Measurements from ENCODE around the gene SYNGR3. TPM values are rescaled to one million over a fixed set of nuclear protein-coding genes. Genes with fewer than 3 reads are reported as not detected.

The SYNGR3 gene
- total and polyA plus RNA-seq, 2 of the 13 experiments (the other 11 are each of a cell fraction or from before 2014, with no cell fraction given), result 0.97 to 5.7 TPM

GRCh38 chr16:1940273-1941161, 49.3 kb upstream of the SYNGR3 start (continued):
- TF ChIP-seq ZMYM3 (CRISPR knock-in tag; IDR thresholded peaks at IDR 0.05) (peak; percentile 28; the same call in 1 of the 2 replicates), CBX1 (IDR thresholded peaks at IDR 0.05; ENCODE audit: low read depth) (no peak), ZNF296 (CRISPR knock-in tag; conservative IDR thresholded peaks at IDR 0.05) (0 out of 2 replicates have a peak, but pooled peaks have one; percentile 37), TFAP4 (IDR thresholded peaks at IDR 0.05; ENCODE audit: borderline replicate concordance, low read depth) (peak; percentile 99), ZNF713 (CRISPR knock-in tag; IDR thresholded peaks at IDR 0.05) (no peak), IRF2 (CRISPR knock-in tag; IDR thresholded peaks at IDR 0.05) (peak; percentile 78), ZNF3 (CRISPR knock-in tag; IDR thresholded peaks at IDR 0.05) (no peak; the same call in 1 of the 2 replicates), SUZ12 (IDR thresholded peaks at IDR 0.05; ENCODE audit: low read depth, low read length) (no peak), GATAD2A (CRISPR knock-in tag; IDR thresholded peaks at IDR 0.05) (peak; percentile 78), ZNF24 (IDR thresholded peaks at IDR 0.05) (no peak), ZNF431 (CRISPR knock-in tag; IDR thresholded peaks at IDR 0.05; ENCODE audit: borderline replicate concordance, low read depth) (no peak), ZNF780A (CRISPR knock-in tag; IDR thresholded peaks at IDR 0.05) (no peak; the same call in 1 of the 2 replicates), ZNF672 (CRISPR knock-in tag; IDR thresholded peaks at IDR 0.05) (0 out of 2 replicates have a peak, but pooled peaks have one; percentile 33), RBAK (CRISPR knock-in tag; IDR thresholded peaks at IDR 0.05) (no peak), ARHGAP35 (CRISPR knock-in tag; IDR thresholded peaks at IDR 0.05; ENCODE audit: borderline replicate concordance) (no peak), THYN1 (CRISPR knock-in tag; IDR thresholded peaks at IDR 0.05; ENCODE audit: borderline replicate concordance, low read depth) (no peak), MTA3 (CRISPR knock-in tag; IDR thresholded peaks at IDR 0.05) (no peak), ZNF564 (CRISPR knock-in tag; IDR thresholded peaks at IDR 0.05) (peak; percentile 32; the same call in 1 of the 2 replicates), ZNF10 (CRISPR knock-in tag; IDR thresholded peaks at IDR 0.05; ENCODE audit: borderline replicate concordance, low read depth) (no peak), ZNF549 (CRISPR knock-in tag; IDR thresholded peaks at IDR 0.05) (no peak), ZBTB1 (CRISPR knock-in tag; IDR thresholded peaks at IDR 0.05; ENCODE audit: borderline replicate concordance) (no peak), ZSCAN31 (CRISPR knock-in tag; IDR thresholded peaks at IDR 0.05; ENCODE audit: low read depth) (peak; percentile 60), JUN (CRISPR knock-in tag; IDR thresholded peaks at IDR 0.05) (0 out of 2 replicates have a peak, but pooled peaks have one; percentile 13)
- TF ChIP-seq, protein P1, sequence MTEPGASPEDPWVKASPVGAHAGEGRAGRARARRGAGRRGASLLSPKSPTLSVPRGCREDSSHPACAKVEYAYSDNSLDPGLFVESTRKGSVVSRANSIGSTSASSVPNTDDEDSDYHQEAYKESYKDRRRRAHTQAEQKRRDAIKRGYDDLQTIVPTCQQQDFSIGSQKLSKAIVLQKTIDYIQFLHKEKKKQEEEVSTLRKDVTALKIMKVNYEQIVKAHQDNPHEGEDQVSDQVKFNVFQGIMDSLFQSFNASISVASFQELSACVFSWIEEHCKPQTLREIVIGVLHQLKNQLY (CRISPR knock-in tag; IDR thresholded peaks at IDR 0.05), result no peak; the same call in 1 of the 2 replicates
- TF ChIP-seq, protein P2, sequence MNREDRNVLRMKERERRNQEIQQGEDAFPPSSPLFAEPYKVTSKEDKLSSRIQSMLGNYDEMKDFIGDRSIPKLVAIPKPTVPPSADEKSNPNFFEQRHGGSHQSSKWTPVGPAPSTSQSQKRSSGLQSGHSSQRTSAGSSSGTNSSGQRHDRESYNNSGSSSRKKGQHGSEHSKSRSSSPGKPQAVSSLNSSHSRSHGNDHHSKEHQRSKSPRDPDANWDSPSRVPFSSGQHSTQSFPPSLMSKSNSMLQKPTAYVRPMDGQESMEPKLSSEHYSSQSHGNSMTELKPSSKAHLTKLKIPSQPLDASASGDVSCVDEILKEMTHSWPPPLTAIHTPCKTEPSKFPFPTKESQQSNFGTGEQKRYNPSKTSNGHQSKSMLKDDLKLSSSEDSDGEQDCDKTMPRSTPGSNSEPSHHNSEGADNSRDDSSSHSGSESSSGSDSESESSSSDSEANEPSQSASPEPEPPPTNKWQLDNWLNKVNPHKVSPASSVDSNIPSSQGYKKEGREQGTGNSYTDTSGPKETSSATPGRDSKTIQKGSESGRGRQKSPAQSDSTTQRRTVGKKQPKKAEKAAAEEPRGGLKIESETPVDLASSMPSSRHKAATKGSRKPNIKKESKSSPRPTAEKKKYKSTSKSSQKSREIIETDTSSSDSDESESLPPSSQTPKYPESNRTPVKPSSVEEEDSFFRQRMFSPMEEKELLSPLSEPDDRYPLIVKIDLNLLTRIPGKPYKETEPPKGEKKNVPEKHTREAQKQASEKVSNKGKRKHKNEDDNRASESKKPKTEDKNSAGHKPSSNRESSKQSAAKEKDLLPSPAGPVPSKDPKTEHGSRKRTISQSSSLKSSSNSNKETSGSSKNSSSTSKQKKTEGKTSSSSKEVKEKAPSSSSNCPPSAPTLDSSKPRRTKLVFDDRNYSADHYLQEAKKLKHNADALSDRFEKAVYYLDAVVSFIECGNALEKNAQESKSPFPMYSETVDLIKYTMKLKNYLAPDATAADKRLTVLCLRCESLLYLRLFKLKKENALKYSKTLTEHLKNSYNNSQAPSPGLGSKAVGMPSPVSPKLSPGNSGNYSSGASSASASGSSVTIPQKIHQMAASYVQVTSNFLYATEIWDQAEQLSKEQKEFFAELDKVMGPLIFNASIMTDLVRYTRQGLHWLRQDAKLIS (CRISPR knock-in tag; IDR thresholded peaks at IDR 0.05), result no peak
- TF ChIP-seq, protein P3, sequence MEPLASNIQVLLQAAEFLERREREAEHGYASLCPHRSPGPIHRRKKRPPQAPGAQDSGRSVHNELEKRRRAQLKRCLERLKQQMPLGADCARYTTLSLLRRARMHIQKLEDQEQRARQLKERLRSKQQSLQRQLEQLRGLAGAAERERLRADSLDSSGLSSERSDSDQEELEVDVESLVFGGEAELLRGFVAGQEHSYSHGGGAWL (CRISPR knock-in tag; IDR thresholded peaks at IDR 0.05), result 0 out of 2 replicates have a peak, but pooled peaks have one; percentile 11

Data from HepG2 (cell line).